B cell (primary cell): Measurements from ENCODE around the gene TMEM14A. TPM values are rescaled to one million over a fixed set of nuclear protein-coding genes. Genes with fewer than 3 reads are reported as not detected.

Experiments
- ATAC-seq: fragments of 200-7000 bp; cut with Tn5 transposase; one replicate; pipeline ENCODE4 v1.10.0; 2021; ENCODE audit warnings: low read depth, mild to moderate bottlenecking, moderate number of reproducible peaks, moderate library complexity
- CTCF ChIA-PET: fragments of 350-600 bp; sonication (Branson Sonifier 250); formaldehyde crosslinking; loops from one replicate; lab custom pipeline; 2021; ENCODE audit warnings: antibody characterized with exemption, inconsistent platforms; lab: Charles Lee
- POLR2A ChIA-PET: fragments of 350-600 bp; sonication (Branson Sonifier 250); formaldehyde crosslinking; loops from one replicate; lab custom pipeline; 2021; ENCODE audit warnings: antibody characterized with exemption; lab: Charles Lee
- DNase-seq: peaks from one replicate; pipeline ENCODE4 v3.0.0; 2013
- H2AFZ ChIP-seq: 2 replicates; pipeline ENCODE4 v1.6.1; 2012; ENCODE audit warnings: mild to moderate bottlenecking, low read depth, low read length; ENCODE audit not compliant: insufficient read depth, poor library complexity, severe bottlenecking
- H3K27ac ChIP-seq, 2 donors: 1 replicate in 1 of 2; 2 replicates in 1 of 2; pipeline ENCODE4 v1.5.1; 2012 to 2013; ENCODE audit warnings: low read length in 2 of 2, mild to moderate bottlenecking in 2 of 2, moderate library complexity in 1 of 2
- H3K27me3 ChIP-seq, 4 experiments: fragments of 200-600 bp in 1 of 4; sonication (generic) in 1 of 4; replicated peaks in 1 of 4; 1 replicate in 2 of 4; 2 replicates in 2 of 4; pipeline versions ENCODE4 v1.6.1 to v1.7.0; 2013 to 2016; ENCODE audit warnings: low read length in 3 of 4, mild to moderate bottlenecking in 2 of 4, mixed read lengths in 1 of 4, moderate library complexity in 1 of 4; ENCODE audit not compliant: insufficient read depth in 4 of 4, control insufficient read depth in 3 of 4; ENCODE audit errors: control extremely low read depth in 1 of 4
- H3K36me3 ChIP-seq, 2 experiments: replicated peaks in 1 of 2; 1 replicate in 1 of 2; 2 replicates in 1 of 2; pipeline versions ENCODE4 v1.6.1 to v1.7.1; 2013; ENCODE audit warnings: low read length in 1 of 2; ENCODE audit not compliant: insufficient read depth in 2 of 2, control insufficient read depth in 1 of 2; ENCODE audit errors: control extremely low read depth in 1 of 2, extremely low read depth in 1 of 2
- H3K4me1 ChIP-seq, 2 donors: fragments of 200-600 bp in 1 of 2; sonication (generic) in 1 of 2; 1 replicate in 1 of 2; 2 replicates in 1 of 2; pipeline versions ENCODE4 v1.5.1 to v1.6.1; 2013 to 2017; ENCODE audit warnings: low read length in 2 of 2; ENCODE audit not compliant: control insufficient read depth in 2 of 2, insufficient read depth in 2 of 2
- H3K4me2 ChIP-seq: replicated peaks from 2 replicates; pipeline ENCODE3; 2012; ENCODE audit warnings: mild to moderate bottlenecking, low read depth, low read length; ENCODE audit not compliant: poor library complexity, severe bottlenecking
- H3K4me3 ChIP-seq, 5 experiments: fragments of 200-600 bp in 1 of 5; sonication (generic) in 1 of 5; 1 replicate in 3 of 5; 2 replicates in 2 of 5; pipeline versions ENCODE4 v1.5.1 to v1.7.0; 2011 to 2016; ENCODE audit warnings: low read length in 4 of 5, mild to moderate bottlenecking in 4 of 5, low read depth in 2 of 5, control low read depth in 1 of 5, moderate library complexity in 1 of 5; ENCODE audit not compliant: insufficient read depth in 1 of 5; ENCODE audit errors: control extremely low read depth in 1 of 5, extremely low read depth in 1 of 5
- H3K79me2 ChIP-seq: fragments of 200-600 bp; sonication (generic); one replicate; pipeline ENCODE4 v1.6.0; 2016; ENCODE audit warnings: low read length; ENCODE audit not compliant: control insufficient read depth, insufficient read depth
- H3K9ac ChIP-seq: fragments of 200-600 bp; sonication (generic); 2 replicates; pipeline ENCODE4 v1.6.1; 2017; ENCODE audit warnings: mild to moderate bottlenecking, low read length, moderate library complexity
- H3K9me3 ChIP-seq, 3 donors: one replicate each; pipeline versions ENCODE4 v1.6.1 to v1.7.1; 2013; ENCODE audit warnings: low read length in 2 of 3; ENCODE audit not compliant: control insufficient read depth in 2 of 3, insufficient read depth in 1 of 3; ENCODE audit errors: control extremely low read depth in 1 of 3
- H4K20me1 ChIP-seq: 2 replicates; pipeline ENCODE4 v1.6.0; 2012; ENCODE audit warnings: mild to moderate bottlenecking, low read length; ENCODE audit not compliant: insufficient read depth, control insufficient read depth, poor library complexity, severe bottlenecking
- H3K27ac Mint-ChIP-seq: one replicate; pipeline ENCODE4 v1.8.0; 2021; ENCODE audit warnings: mixed read lengths
- H3K27me3 Mint-ChIP-seq: one replicate; pipeline ENCODE4 v1.8.0; 2021; ENCODE audit warnings: mixed read lengths
- H3K4me1 Mint-ChIP-seq: one replicate; pipeline ENCODE4 v1.8.0; 2021; ENCODE audit warnings: mixed read lengths
- H3K4me3 Mint-ChIP-seq: one replicate; pipeline ENCODE4 v1.8.0; 2021; ENCODE audit warnings: mixed read lengths
- H3K9me3 Mint-ChIP-seq: one replicate; pipeline ENCODE4 v1.8.0; 2022; ENCODE audit warnings: mixed read lengths; ENCODE audit not compliant: insufficient read depth
- EZH2 ChIP-seq: IDR thresholded peaks from 2 replicates; pipeline ENCODE4 v1.6.1; 2012; ENCODE audit warnings: borderline replicate concordance, low read depth, mild to moderate bottlenecking, moderate library complexity, low read length; ENCODE audit not compliant: insufficient read depth, poor library complexity, severe bottlenecking
- WGBS: methylation state at CpG from one replicate; pipeline ENCODE4 v1.1.5; 2013; ENCODE audit warnings: missing lambda C conversion rate; ENCODE audit not compliant: insufficient coverage; 5-methylcytosine and 5-hydroxymethylcytosine counted together
- intact Hi-C: fragments of 100-400 bp; cut with micrococcal nuclease; formaldehyde crosslinking; loops from one replicate; pipeline ENCODE4 v1.10.0; 2022
- polyA plus RNA-seq: library from polyadenylated mRNA; depleted of rRNA; stranded (reverse); fragments of >200 nt; gene quantifications from 2 replicates; pipeline ENCODE4 v1.2.3, GENCODE V29; 2012
- total RNA-seq, 2 donors: library from RNA; stranded (reverse); fragments of 120-200 nt in 1 of 2; gene quantifications; 1 replicate in 1 of 2; 2 replicates in 1 of 2; pipeline versions ENCODE4 v1.2.3 to v1.2.4, GENCODE V29; 2013 to 2022
- TF ChIP-seq, protein P1 (sequence below): fragments of 200-600 bp; IDR thresholded peaks from one replicate; pipeline ENCODE4 v1.8.0; 2022; ENCODE audit warnings: antibody characterized with exemption, mild to moderate bottlenecking

Gene TMEM14A
- total and polyA plus RNA-seq, 2 donors (not counting 1 experiment from before 2014, with no cell fraction given) = 5.2 to 9.5 TPM

DNA sequence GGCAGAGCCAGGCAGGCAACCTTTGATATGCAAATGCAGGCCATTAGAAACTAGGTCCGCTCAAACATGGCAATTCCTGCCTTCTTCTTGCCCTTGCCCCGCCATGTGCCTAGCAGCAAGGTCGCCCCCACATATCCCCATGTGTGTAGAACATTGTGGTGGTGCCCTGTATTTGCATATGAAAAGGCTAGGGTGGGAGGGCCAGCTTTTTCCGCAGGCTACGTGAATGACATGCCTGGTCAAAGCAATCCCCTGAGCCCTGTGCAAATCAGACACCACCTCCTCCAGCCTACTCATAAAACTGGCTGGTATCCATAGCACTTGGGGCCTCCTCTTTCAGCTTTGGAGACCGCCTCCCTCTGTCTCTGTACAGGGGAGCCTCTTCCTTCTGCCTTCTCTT is 60.8 kb downstream of the TMEM14A start:
- Mint-ChIP-seq H3K4me1 (no peaks in the 10 kb centered on the region), H3K27ac (no peak overlapping the region), H3K27me3 (peaks cover 5% of the 10 kb centered on the region), H3K9me3 (no peaks in the 10 kb centered on the region), H3K4me3 (no peak overlapping the region)
- 48% methylated on average over 5 of the region's 6 CpGs for WGBS
- ChIA-PET POLR2A (no interaction called here), CTCF (no interaction called here)
- H3K4me1 ChIP-seq = no peaks in the 10 kb centered on the region
- no peak for TF ChIP-seq EZH2
- TF ChIP-seq, protein P1, sequence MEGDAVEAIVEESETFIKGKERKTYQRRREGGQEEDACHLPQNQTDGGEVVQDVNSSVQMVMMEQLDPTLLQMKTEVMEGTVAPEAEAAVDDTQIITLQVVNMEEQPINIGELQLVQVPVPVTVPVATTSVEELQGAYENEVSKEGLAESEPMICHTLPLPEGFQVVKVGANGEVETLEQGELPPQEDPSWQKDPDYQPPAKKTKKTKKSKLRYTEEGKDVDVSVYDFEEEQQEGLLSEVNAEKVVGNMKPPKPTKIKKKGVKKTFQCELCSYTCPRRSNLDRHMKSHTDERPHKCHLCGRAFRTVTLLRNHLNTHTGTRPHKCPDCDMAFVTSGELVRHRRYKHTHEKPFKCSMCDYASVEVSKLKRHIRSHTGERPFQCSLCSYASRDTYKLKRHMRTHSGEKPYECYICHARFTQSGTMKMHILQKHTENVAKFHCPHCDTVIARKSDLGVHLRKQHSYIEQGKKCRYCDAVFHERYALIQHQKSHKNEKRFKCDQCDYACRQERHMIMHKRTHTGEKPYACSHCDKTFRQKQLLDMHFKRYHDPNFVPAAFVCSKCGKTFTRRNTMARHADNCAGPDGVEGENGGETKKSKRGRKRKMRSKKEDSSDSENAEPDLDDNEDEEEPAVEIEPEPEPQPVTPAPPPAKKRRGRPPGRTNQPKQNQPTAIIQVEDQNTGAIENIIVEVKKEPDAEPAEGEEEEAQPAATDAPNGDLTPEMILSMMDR = no peak
- peaks cover 0 to 3% (median 0%) of the 10 kb centered on the region in 4 experiments for H3K27me3 ChIP-seq
- H3K9ac ChIP-seq = no peak overlapping the region
- no peak overlapping the region for H3K4me2 ChIP-seq
- H3K27ac ChIP-seq = no peak overlapping the region
- ATAC-seq (no peak), DNase-seq (no peak)
- no peaks in the 10 kb centered on the region for H4K20me1 ChIP-seq
- intact Hi-C loops = no loop called here
- no peaks in the 10 kb centered on the region for H3K36me3 ChIP-seq
- no peak overlapping the region for H2AFZ ChIP-seq
- H3K9me3 ChIP-seq = no peaks in the 10 kb centered on the region
- H3K79me2 ChIP-seq = no peaks in the 10 kb centered on the region
- H3K4me3 ChIP-seq = no peak overlapping the region

GRCh38 chr6:52733172-52733571 is 62.3 kb downstream of the TMEM14A start:
- no peak overlapping the region for H3K9ac ChIP-seq
- no peak for TF ChIP-seq EZH2
- TF ChIP-seq, protein P1 = no peak
- no peak for ATAC-seq
- no peak overlapping the region for H3K4me3 Mint-ChIP-seq
- CTCF ChIA-PET = no interaction called here
- H3K27me3 Mint-ChIP-seq = peaks cover 6% of the 10 kb centered on the region
- H3K27ac Mint-ChIP-seq = no peak overlapping the region
- no peaks in the 10 kb centered on the region for H3K4me1 ChIP-seq
- WGBS = no CpG with 5 or more reads among the region's 1 CpG
- no peak for DNase-seq
- H4K20me1 ChIP-seq = no peaks in the 10 kb centered on the region
- H3K9me3 ChIP-seq = no peaks in the 10 kb centered on the region
- no peak overlapping the region for H3K4me2 ChIP-seq
- no peaks in the 10 kb centered on the region for H3K36me3 ChIP-seq
- no peaks in the 10 kb centered on the region for H3K79me2 ChIP-seq
- POLR2A ChIA-PET = no interaction called here
- H2AFZ ChIP-seq = no peak overlapping the region
- H3K27me3 ChIP-seq = peaks cover 0 to 3% (median 0%) of the 10 kb centered on the region in 4 experiments
- no peaks in the 10 kb centered on the region for H3K4me1 Mint-ChIP-seq
- intact Hi-C loops = no loop called here
- H3K4me3 ChIP-seq = no peak overlapping the region
- no peaks in the 10 kb centered on the region for H3K9me3 Mint-ChIP-seq
- H3K27ac ChIP-seq = no peak overlapping the region
